Neural progenitor cell (in vitro differentiated cells): ENCODE measurements around the gene ZNF154.

Source experiments
- CTCF ChIP-seq: fragments of 200-600 bp; sonication (generic); IDR thresholded peaks from 2 replicates; pipeline ENCODE4 v1.5.1; 2017; ENCODE audit warnings: antibody characterized with exemption, mild to moderate bottlenecking
- EZH2phosphoT487 ChIP-seq: fragments of 200-600 bp; sonication (generic); IDR thresholded peaks from 2 replicates; pipeline ENCODE4 v1.6.1; 2017; ENCODE audit warnings: antibody characterized with exemption

GRCh38 chr19:57757941-57758340 is 48.9 kb upstream of the ZNF154 start:
- TF ChIP-seq CTCF (no peak), EZH2phosphoT487 (no peak)
